Liver (tissue), 9 donors: ENCODE results near the gene MARK1. TPM values are rescaled to one million over a fixed set of nuclear protein-coding genes. Genes with fewer than 3 reads are reported as not detected.

Source experiments
- DNase-seq: peaks from one replicate; pipeline ENCODE4 v3.0.0-alpha.2; 2017; ENCODE audit warnings: low spot score
- H3K27ac ChIP-seq, 2 donors: one replicate each; pipeline ENCODE4 v1.7.0; 2013; ENCODE audit warnings: inconsistent platforms in 2 of 2, low read length in 2 of 2, control low read depth in 1 of 2, low read depth in 1 of 2, mild to moderate bottlenecking in 1 of 2
- H3K27me3 ChIP-seq, 4 donors: one replicate each; pipeline versions ENCODE4 v1.6.1 to v1.7.0; 2013; ENCODE audit warnings: low read length in 3 of 4, inconsistent platforms in 1 of 4, mild to moderate bottlenecking in 1 of 4, moderate library complexity in 1 of 4; ENCODE audit not compliant: control insufficient read depth in 4 of 4, insufficient read depth in 4 of 4
- H3K36me3 ChIP-seq, 4 donors: one replicate each; pipeline versions ENCODE4 v1.6.1 to v1.7.0; 2013; ENCODE audit warnings: low read length in 3 of 4, mild to moderate bottlenecking in 3 of 4, low read depth in 1 of 4, moderate library complexity in 1 of 4; ENCODE audit not compliant: control insufficient read depth in 4 of 4, insufficient read depth in 3 of 4
- H3K4me1 ChIP-seq, 4 donors: one replicate each; pipeline versions ENCODE4 v1.6.1 to v1.7.0; 2013; ENCODE audit warnings: low read length in 3 of 4, mild to moderate bottlenecking in 3 of 4, moderate library complexity in 1 of 4; ENCODE audit not compliant: control insufficient read depth in 4 of 4, insufficient read depth in 4 of 4
- H3K4me3 ChIP-seq, 3 donors: one replicate each; pipeline versions ENCODE4 v1.6.1 to v1.7.0; 2013; ENCODE audit warnings: low read length in 3 of 3, control low read depth in 1 of 3, low read depth in 1 of 3, mild to moderate bottlenecking in 1 of 3
- H3K9ac ChIP-seq, 2 donors: one replicate each; pipeline ENCODE4 v1.7.0; 2013; ENCODE audit warnings: low read length in 2 of 2, mild to moderate bottlenecking in 2 of 2, moderate library complexity in 2 of 2, control low read depth in 1 of 2, low read depth in 1 of 2
- H3K9me3 ChIP-seq, 4 donors: one replicate each; pipeline versions ENCODE4 v1.6.1 to v1.7.0; 2013; ENCODE audit warnings: low read length in 3 of 4; ENCODE audit not compliant: control insufficient read depth in 4 of 4
- ATF3 ChIP-seq: IDR thresholded peaks from 2 replicates; pipeline ENCODE4 v1.6.1; 2016; ENCODE audit warnings: antibody characterized with exemption
- CTCF ChIP-seq: fragments of 150-350 bp; IDR thresholded peaks from 2 replicates; pipeline ENCODE4 v1.5.1; 2017; ENCODE audit warnings: improper control_type of control experiment, low read depth, low read length; ENCODE audit not compliant: missing input control
- EGR1 ChIP-seq, 2 donors: IDR thresholded peaks; 2 replicates each; pipeline ENCODE4 v1.6.1; 2016 to 2018; ENCODE audit warnings: antibody characterized with exemption in 2 of 2, low read depth in 2 of 2
- FOXA1 ChIP-seq: IDR thresholded peaks from 2 replicates; pipeline ENCODE4 v1.6.1; 2016; ENCODE audit warnings: antibody characterized with exemption
- FOXA2 ChIP-seq: IDR thresholded peaks from 2 replicates; pipeline ENCODE4 v1.6.1; 2016; ENCODE audit warnings: antibody characterized with exemption
- HNF4G ChIP-seq: IDR thresholded peaks from 2 replicates; pipeline ENCODE4 v1.6.1; 2016; ENCODE audit warnings: antibody characterized with exemption
- JUND ChIP-seq, 2 donors: IDR thresholded peaks; 2 replicates each; pipeline ENCODE4 v1.6.1; 2016; ENCODE audit warnings: antibody characterized with exemption in 2 of 2
- NR2F2 ChIP-seq: IDR thresholded peaks from 2 replicates; pipeline ENCODE4 v1.6.1; 2016; ENCODE audit warnings: antibody characterized with exemption
- RAD21 ChIP-seq, 2 donors: IDR thresholded peaks; 2 replicates each; pipeline ENCODE4 v1.6.1; 2016; ENCODE audit warnings: antibody characterized with exemption in 2 of 2, mild to moderate bottlenecking in 2 of 2
- REST ChIP-seq: IDR thresholded peaks from 2 replicates; pipeline ENCODE4 v1.6.1; 2016; ENCODE audit warnings: antibody characterized with exemption, mild to moderate bottlenecking
- RXRA ChIP-seq, 2 donors: IDR thresholded peaks; 2 replicates each; pipeline ENCODE4 v1.6.1; 2017 to 2018; ENCODE audit warnings: antibody characterized with exemption in 2 of 2, mild to moderate bottlenecking in 1 of 2
- SP1 ChIP-seq: IDR thresholded peaks from 2 replicates; pipeline ENCODE4 v1.6.1; 2018; ENCODE audit warnings: antibody characterized with exemption, mild to moderate bottlenecking
- YY1 ChIP-seq: IDR thresholded peaks from 2 replicates; pipeline ENCODE4 v1.6.1; 2016; ENCODE audit warnings: antibody characterized with exemption, mild to moderate bottlenecking
- WGBS: extraction: QIAGEN DNeasy Blood & Tissue Kit; methylation state at CpG from one replicate; pipeline ENCODE4 v1.1.7; 2013; 5-methylcytosine and 5-hydroxymethylcytosine counted together
- polyA plus RNA-seq, 2 donors: library from polyadenylated mRNA; stranded (reverse) in 1 of 2; unstranded in 1 of 2; fragments of 200-250 nt in 1 of 2; fragments of >200 nt in 1 of 2; fragmentation: Nextera tagmentation in 1 of 2; extraction: Ambion mirVana in 1 of 2; gene quantifications; one replicate each; pipeline versions ENCODE4 v1.2.1 to v1.2.3, GENCODE V29; 2013 to 2015
- total RNA-seq, 2 donors: library from RNA; depleted of rRNA; stranded (reverse); fragments of >200 nt; gene quantifications; one replicate each; pipeline ENCODE4 v1.2.3, GENCODE V29; 2014
- donor health status: healthy.
- donor health status: healthy.
- donor health status: healthy.
- donor health status: healthy.
- donor health status: healthy.

MARK1 gene
- total and polyA plus RNA-seq, 4 donors, result 0.10 to 0.59 (median 0.25) TPM

GRCh38 chr1:220694866-220695382 lies 167.0 kb downstream of the MARK1 start:
- TF ChIP-seq RAD21 (IDR thresholded peaks at IDR 0.05), result no peak
- no peak for TF ChIP-seq JUND (IDR thresholded peaks at IDR 0.05)
- TF ChIP-seq CTCF, result no peak
- Histone ChIP-seq H3K27ac (no peak overlapping the region), H3K9ac (no peak overlapping the region), H3K4me3 (no peak overlapping the region), H3K4me1 (peaks cover 6 to 56% (median 37%) of the 10 kb centered on the region in 4 donors), H3K27me3 (no peaks in the 10 kb centered on the region), H3K36me3 (peaks cover 0 to 20% (median 8%) of the 10 kb centered on the region in 4 donors), H3K9me3 (no peaks in the 10 kb centered on the region)
- DNase-seq, result no peak
- 90% methylated on average over 8 of the region's 8 CpGs for WGBS

- no peak for DNase-seq
- no peak for TF ChIP-seq YY1
- TF ChIP-seq SP1, result no peak
- TF ChIP-seq FOXA2, result no peak
- TF ChIP-seq HNF4G, result no peak
- no peak for TF ChIP-seq REST
- no peak for TF ChIP-seq CTCF
- Histone ChIP-seq H3K9ac (no peak overlapping the region), H3K27me3 (no peaks in the 10 kb centered on the region), H3K4me3 (no peak overlapping the region), H3K27ac (no peak overlapping the region), H3K9me3 (no peaks in the 10 kb centered on the region), H3K4me1 (peaks cover 6 to 55% (median 36%) of the 10 kb centered on the region in 4 donors), H3K36me3 (peaks cover 0 to 20% (median 8%) of the 10 kb centered on the region in 4 donors)
- WGBS, result 97% methylated on average over 4 of the region's 4 CpGs
Observed at GRCh38 chr1:220695426-220695825, 167.5 kb downstream of the MARK1 start.

- Histone ChIP-seq H3K4me1 (peaks cover 6 to 54% (median 36%) of the 10 kb centered on the region in 4 donors), H3K4me3 (no peak overlapping the region), H3K27ac (no peak overlapping the region), H3K27me3 (no peaks in the 10 kb centered on the region), H3K9ac (no peak overlapping the region), H3K36me3 (peaks cover 0 to 20% (median 8%) of the 10 kb centered on the region in 4 donors), H3K9me3 (no peaks in the 10 kb centered on the region)
- WGBS, result 96% methylated on average over 16 of the region's 16 CpGs
- DNase-seq, result no peak
- TF ChIP-seq FOXA1, result no peak
- TF ChIP-seq NR2F2, result no peak
- TF ChIP-seq RXRA (IDR thresholded peaks at IDR 0.05), result no peak
- TF ChIP-seq CTCF, result no peak
- no peak for TF ChIP-seq FOXA2
- TF ChIP-seq YY1, result no peak
- TF ChIP-seq RAD21 (IDR thresholded peaks at IDR 0.05), result no peak
- no peak for TF ChIP-seq ATF3
- no peak for TF ChIP-seq EGR1 (IDR thresholded peaks at IDR 0.05; ENCODE audit: low read depth in 2 of 2)
Observed at GRCh38 chr1:220696226-220696862, 168.4 kb downstream of the MARK1 start.
